Measurements from ENCODE around the gene PIWIL1.

PIWIL1 gene

GRCh38 chr12:130338794-130339601 is 1.3 kb downstream of the PIWIL1 start:
- DNase-seq, result no peak

- DNase-seq, result no peak
These were observed 2.3 kb downstream of the PIWIL1 start for GRCh38 chr12:130339951-130340350.

GRCh38 chr12:130342442-130342841 is 4.8 kb downstream of the PIWIL1 start:
- DNase-seq, result no peak

GRCh38 chr12:130342842-130343241 is 5.2 kb downstream of the PIWIL1 start:
- no peak for DNase-seq

GRCh38 chr12:130344529-130344928 is 6.8 kb downstream of the PIWIL1 start:
- no peak for DNase-seq

GRCh38 chr12:130345292-130345691 is 7.6 kb downstream of the PIWIL1 start:
- no peak for DNase-seq

- no peak for DNase-seq
These were observed 9.9 kb downstream of the PIWIL1 start for GRCh38 chr12:130347588-130347987.

GRCh38 chr12:130350715-130351114 is 13.0 kb downstream of the PIWIL1 start:
- no peak for DNase-seq

- no peak for DNase-seq
These were observed 13.6 kb downstream of the PIWIL1 start for GRCh38 chr12:130351326-130351725.

GRCh38 chr12:130353081-130353480 is 15.4 kb downstream of the PIWIL1 start:
- no peak for DNase-seq

- no peak for DNase-seq
These were observed 16.7 kb downstream of the PIWIL1 start for GRCh38 chr12:130354407-130354806.

GRCh38 chr12:130356222-130356621 is 18.5 kb downstream of the PIWIL1 start:
- DNase-seq, result no peak

GRCh38 chr12:130357241-130357640 is 19.6 kb downstream of the PIWIL1 start:
- no peak for DNase-seq

GRCh38 chr12:130357729-130358330 is 20.1 kb downstream of the PIWIL1 start:
- DNase-seq, result no peak

GRCh38 chr12:130362060-130362459 is 24.4 kb downstream of the PIWIL1 start:
- DNase-seq, result no peak

- DNase-seq, result no peak
These were observed 26.9 kb downstream of the PIWIL1 start for GRCh38 chr12:130364578-130364977.

- no peak for DNase-seq
These were observed 28.5 kb downstream of the PIWIL1 start for GRCh38 chr12:130366159-130366558.

GRCh38 chr12:130367003-130367402 is 29.3 kb downstream of the PIWIL1 start:
- DNase-seq, result no peak

GRCh38 chr12:130367523-130367922 is 29.8 kb downstream of the PIWIL1 start:
- no peak for DNase-seq

- no peak for DNase-seq
These were observed 32.1 kb downstream of the PIWIL1 start for GRCh38 chr12:130369816-130370215.

- no peak for DNase-seq
These were observed 33.6 kb downstream of the PIWIL1 start for GRCh38 chr12:130371296-130371695.

- no peak for DNase-seq
These were observed 35.2 kb downstream of the PIWIL1 start for GRCh38 chr12:130372936-130373335.

GRCh38 chr12:130374083-130374482 is 36.4 kb downstream of the PIWIL1 start:
- DNase-seq, result no peak

Data from inflammatory macrophage treated with lipopolysaccharide for 1 hour (primary cell).